Astrocyte (in vitro differentiated cells and primary cell): ENCODE measurements around the gene CMTM5.

Experiments
- CTCF ChIP-seq: IDR thresholded peaks from 2 replicates; pipeline ENCODE4 v1.5.1; 2011; ENCODE audit warnings: low read depth, mild to moderate bottlenecking, inconsistent platforms, low read length, moderate library complexity; ENCODE audit not compliant: insufficient read depth
- EZH2 ChIP-seq: IDR thresholded peaks from 2 replicates; pipeline ENCODE4 v1.6.1; 2012; ENCODE audit warnings: mild to moderate bottlenecking, low read length, inconsistent platforms; ENCODE audit not compliant: insufficient read depth

GRCh38 chr14:23360496-23360895, 16.4 kb upstream of the CMTM5 start:
- no peak for TF ChIP-seq CTCF
- no peak for TF ChIP-seq EZH2
